ENCODE measurements around the gene MRPL30.

DNA sequence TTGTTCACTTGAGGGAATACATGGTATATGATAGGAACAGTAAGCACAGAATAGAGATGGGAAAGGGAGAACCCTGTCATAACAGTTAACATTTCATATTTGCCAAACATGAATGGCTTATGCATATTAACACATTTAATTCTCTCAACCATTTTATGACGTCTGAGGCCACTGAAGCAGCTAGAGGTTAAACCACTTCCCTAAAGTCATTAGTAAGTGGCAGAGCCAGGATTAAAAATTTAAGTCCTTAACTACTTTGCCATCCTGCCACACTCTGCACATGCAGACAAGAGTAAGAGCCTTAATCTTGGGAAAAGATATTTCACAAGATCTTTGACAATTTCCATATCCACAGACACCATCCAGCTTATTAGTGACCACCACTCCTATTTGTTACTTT is 24.1 kb upstream of the MRPL30 start:
- TF ChIP-seq EZH2 (IDR thresholded peaks at IDR 0.05; ENCODE audit: borderline replicate concordance), result no peak
- TF ChIP-seq EZH2phosphoT487 (IDR thresholded peaks at IDR 0.05; ENCODE audit: low read depth, severe bottlenecking, unreplicated experiment), result no peak
- no peak for TF ChIP-seq CTCF (IDR thresholded peaks at IDR 0.05; ENCODE audit: poor library complexity)
